Measurements from ENCODE around the gene NOX5.
"Not testable (repeated sequence)": the region's sequence is repeated elsewhere in the genome, so short reads cannot be mapped to it uniquely, and the experiment has no call there.

The NOX5 gene

DNA sequence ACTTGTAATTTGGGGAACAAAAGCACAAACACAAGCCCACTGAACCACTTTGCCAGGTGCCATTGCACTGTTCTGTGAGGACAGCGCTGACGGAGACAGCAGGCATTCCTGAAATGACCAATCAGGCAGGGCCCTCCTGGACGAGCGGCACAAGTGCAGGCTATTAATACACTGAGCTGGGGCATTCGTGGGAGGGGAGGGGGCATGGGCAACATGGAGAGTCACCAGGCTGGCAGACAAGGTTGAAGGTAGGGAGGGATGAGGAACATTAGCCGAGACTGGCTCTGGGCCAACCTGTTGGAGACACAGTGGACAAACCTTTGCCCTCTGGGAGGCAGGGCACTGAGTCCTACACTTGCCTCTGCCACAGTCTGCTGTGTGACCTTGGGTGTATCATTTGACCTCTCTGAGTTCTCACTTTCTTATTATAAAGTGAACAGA, 45.6 kb downstream of the NOX5 start:
- DNase-seq, result no peak

- DNase-seq, result no peak
Observed at GRCh38 chr15:69060744-69061143, 46.2 kb downstream of the NOX5 start.

DNA sequence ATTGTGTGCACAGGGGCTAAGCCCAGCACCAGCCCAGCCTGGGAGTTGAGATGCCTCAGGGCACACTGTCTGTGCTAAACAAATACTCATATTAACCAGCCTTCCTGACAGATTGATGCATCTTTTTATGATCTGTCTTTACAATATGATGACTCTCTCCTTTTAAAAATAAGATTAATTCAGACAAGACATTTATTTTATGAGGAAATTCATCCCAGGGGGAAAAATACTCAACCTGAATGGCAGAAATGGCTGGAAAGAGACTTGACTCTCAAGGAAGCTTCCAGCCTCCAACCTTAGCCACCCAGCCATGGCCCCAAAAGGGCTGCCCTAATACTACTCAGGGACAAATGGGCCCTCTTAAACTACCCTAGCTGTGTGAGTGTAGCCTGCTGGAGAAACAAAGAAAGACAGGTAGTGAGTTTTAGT, 46.9 kb downstream of the NOX5 start:
- no peak for DNase-seq

DNA sequence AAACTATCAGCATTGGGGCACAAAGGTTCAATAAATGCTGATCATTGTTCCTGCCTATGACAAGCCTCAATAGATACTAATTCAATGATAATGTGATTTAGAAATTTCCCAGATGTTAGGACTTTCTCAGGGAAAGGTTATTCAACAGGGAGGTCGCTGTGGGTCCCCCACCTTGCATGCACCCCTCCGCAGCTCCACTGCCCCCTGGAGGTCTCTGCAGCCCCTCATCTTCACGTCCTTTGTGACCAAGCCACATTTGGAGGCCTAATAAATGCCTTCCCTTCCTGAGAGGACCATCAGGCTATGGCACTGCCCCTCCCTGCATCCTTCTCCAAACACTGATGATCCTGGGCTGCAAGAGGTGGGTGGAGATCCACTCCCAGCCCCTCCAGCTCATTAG, 50.2 kb downstream of the NOX5 start:
- DNase-seq, result no peak

DNA sequence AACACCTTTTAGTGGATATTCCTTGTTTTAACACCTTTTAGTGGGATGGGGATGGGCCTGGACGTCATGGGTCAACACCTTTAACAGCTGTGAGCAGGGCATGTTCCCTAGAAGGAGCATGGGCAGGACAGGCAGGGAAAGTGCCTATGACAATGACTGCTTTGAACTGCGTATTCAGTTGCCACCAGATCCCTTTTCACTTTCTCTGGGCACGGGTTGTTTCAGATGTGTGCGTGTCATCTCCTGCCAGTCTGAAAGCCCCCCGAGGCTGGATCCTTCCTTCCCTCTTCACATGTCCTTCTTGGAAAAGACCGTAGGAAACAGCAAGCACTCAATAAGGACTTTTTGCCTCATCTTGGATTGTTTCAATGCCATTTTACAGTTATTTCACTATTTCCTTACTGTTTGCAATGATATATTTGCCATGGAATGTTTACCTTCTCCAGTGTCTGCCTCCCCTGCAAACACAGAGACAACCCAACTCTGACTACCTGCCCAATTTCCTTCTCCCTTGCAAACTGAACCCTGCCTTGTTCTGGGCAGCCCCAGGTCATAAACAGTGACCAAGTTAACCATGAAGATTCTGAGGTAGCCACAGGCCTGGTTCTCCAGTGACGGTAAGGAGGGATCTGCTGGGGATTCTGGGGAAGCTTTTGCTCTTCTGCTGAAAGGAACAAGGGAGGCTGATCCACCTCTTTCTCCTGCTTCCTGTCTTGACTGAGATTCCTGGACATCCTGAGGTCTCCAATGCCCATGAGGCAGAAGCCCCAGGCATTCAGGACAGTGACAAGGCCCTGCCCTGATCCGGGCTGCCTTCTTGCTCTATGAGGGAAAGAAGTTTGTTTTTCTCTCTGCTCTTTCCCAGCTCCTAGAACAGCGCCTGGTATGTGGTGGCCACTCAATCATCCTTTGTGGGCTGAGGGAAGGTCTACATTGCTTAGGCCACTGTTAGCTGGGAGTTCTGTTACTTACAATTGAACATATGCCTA, 51.8 kb downstream of the NOX5 start:
- no peak for DNase-seq

- peak; percentile 71 for DNase-seq
Observed at GRCh38 chr15:69067296-69067695, 52.8 kb downstream of the NOX5 start.

DNA sequence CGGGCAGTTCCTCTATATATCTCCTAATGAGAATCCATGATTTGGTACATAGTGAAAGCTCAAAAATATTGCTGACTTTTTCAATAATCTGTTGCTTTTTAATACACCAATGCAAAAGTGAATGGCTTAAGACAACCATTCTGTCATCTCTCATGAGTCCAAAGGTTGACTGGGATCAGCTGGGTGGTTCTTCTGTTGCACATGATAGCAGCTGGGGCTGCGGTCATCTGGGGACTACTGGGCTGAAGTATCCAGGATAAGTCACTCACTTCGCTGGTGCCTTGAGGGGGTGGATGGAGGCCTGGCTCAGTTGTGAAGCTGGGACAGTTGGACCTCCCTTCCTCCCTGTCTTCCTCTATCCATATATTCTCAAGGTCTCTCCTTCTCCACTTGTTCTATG, 53.7 kb downstream of the NOX5 start:
- no peak for DNase-seq

GRCh38 chr15:69069290-69069689, 54.8 kb downstream of the NOX5 start:
- not testable (repeated sequence) for DNase-seq

DNA sequence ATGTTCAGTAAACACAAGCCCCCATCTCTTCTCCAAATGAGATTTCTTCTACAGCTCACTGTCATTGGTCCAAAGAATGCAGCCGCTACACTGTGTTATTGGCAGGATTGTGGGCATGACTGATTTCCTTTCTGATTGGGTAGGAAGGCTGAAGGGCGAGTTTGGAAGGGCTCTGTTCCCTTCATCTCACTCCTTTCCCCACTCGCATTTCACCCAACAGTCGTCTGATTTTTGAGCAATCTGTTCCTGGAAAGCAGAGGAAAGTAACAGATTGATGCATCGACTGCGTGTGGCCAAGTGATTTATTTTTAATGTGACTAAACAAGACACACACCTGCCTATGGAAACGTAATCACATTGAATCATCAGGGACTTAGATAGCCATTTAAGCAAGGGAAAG, 55.5 kb downstream of the NOX5 start:
- DNase-seq, result no peak

DNA sequence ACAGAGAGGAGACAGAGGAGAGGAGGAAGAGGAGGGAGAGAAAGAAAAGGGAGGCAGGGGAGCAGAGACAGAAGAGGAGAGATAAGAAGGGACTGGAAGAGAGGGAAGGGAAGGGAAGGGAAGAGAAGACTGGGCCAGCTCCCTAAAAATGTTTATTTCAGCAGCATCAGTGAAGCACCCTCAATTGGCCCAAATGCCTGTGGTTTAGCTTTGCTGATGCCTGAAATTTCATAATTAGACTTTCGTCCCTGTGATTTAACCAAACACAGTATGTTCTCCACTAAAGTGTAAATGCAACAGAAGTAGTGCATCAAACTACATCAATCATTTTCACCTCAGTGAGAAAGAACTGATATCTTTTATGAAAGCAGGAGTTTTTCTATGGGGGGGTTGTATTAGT, 55.9 kb downstream of the NOX5 start:
- no peak for DNase-seq

DNA sequence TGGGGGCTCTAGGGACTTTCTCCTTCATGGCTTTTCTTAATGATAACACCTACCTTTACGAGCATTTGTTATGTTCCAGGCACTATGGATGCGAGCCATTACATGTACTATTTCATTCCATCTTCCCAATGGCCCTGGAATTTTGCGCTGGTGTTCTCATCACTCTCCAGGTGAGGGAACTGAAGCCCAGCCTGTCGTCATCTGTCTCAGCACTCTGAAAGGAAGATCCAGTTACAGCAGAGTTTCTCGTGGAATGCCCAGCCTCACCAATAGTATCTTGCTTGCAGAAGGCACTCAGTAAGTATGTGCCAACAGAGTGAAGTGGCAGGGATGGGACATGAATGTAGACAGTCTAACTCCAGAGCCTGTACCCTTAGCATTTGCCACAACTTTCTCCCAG, 56.8 kb downstream of the NOX5 start:
- DNase-seq, result no peak

DNA sequence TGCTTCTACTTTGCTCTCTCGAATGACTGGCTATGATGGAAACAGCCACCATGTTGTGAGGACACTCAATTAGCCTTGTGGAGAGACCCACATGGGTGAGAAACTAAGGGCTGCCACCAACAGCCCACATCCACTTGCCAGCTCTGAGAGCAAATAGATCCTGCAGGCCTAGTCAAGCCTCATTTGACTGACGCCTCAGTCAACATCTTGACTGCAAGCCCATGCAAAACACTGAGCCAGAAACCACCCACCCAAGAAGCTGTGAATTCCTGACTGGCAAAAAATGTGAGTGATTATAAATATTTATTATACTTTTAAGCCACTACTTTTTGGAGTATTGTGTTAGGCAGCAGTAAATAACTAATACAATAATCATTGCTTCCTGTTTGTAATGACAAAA, 58.4 kb downstream of the NOX5 start:
- DNase-seq, result no peak

- peak; percentile 80 for DNase-seq
Observed at GRCh38 chr15:69074001-69074842, 59.7 kb downstream of the NOX5 start.

DNA sequence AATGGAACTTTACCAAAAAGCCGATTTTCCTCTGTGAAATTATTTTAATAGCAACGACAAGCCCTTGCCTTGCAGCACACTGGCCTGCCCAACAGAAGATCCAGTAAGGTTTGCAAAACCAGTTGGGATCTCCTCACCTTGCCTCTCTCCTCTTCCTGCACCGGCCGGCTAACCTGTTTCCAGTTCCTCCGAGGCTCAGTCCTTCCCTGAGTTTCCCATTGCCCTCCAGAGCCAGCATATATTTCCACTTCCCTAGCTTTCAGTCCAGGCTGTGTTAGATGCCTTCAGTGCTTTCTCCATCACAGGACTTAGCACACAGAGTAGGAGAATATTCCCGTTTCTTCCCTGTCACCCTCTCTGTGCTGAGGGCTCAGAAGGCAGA, 60.3 kb downstream of the NOX5 start:
- peak; percentile 30 for DNase-seq

DNA sequence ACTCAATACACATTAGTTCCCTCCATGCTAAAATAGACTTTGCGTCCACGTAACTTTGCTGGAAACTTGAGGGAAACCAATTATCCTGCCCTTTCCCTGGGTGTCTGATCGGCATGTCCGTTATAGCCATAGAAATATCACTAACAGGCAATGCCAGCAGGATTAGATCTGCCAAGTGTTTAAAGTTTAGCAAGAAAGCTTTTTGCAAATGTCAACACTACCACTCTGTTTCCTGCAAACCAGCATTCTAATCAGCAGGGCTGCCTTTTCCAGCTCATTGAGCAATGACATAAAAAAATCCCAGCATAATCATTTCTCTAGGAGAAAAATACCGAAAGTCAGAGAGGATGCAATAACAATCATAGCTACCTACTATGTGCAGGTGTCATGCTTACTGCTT, 60.9 kb downstream of the NOX5 start:
- DNase-seq, result no peak

- no peak for DNase-seq
Observed at GRCh38 chr15:69076756-69077155, 62.3 kb downstream of the NOX5 start.

- DNase-seq, result no peak
Observed at GRCh38 chr15:69078638-69079037, 64.1 kb downstream of the NOX5 start.

GRCh38 chr15:69080295-69081248, 66.1 kb downstream of the NOX5 start:
- DNase-seq, result no peak

- no peak for DNase-seq
Observed at GRCh38 chr15:69081310-69082004, 67.0 kb downstream of the NOX5 start.

GRCh38 chr15:69082021-69082502, 67.6 kb downstream of the NOX5 start:
- DNase-seq, result no peak

DNA sequence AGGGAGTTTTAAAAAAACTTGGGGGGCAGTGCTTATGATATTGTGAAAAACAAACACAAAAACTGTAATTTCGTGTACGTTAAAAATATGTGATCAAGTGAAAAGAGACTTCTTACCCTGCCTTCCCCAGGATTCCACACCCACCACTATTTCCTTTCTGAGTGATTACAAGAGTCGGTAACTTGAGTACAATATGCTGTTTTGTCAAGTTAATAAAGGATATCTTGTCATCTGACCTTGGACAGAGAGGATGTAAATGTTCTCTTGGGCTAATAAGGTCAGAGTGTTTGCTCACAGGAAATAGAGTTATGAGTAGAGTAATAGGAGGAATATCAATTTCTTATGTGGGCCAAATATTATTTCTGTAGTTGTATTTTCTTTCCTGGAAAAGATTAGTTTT, 68.1 kb downstream of the NOX5 start:
- no peak for DNase-seq
